Ishikawa (cell line): ENCODE measurements around the gene R3HDM2.

ENCODE experiments used
- CEBPB ChIP-seq: IDR thresholded peaks from 2 replicates; pipeline ENCODE4 v1.6.1; 2012
- EGR1 ChIP-seq: IDR thresholded peaks from 2 replicates; pipeline ENCODE4 v1.6.1; 2012
- FOXM1 ChIP-seq: IDR thresholded peaks from 2 replicates; pipeline ENCODE4 v1.6.1; 2012; ENCODE audit warnings: low read depth, borderline replicate concordance
- RAD21 ChIP-seq: IDR thresholded peaks from 2 replicates; pipeline ENCODE4 v1.6.1; 2012; ENCODE audit warnings: low read depth
- REST ChIP-seq: IDR thresholded peaks from 2 replicates; pipeline ENCODE4 v1.6.1; 2012; ENCODE audit warnings: low read depth, mild to moderate bottlenecking
- TAF1 ChIP-seq: IDR thresholded peaks from 2 replicates; pipeline ENCODE4 v1.6.1; 2012; ENCODE audit warnings: low read depth, mild to moderate bottlenecking
- USF1 ChIP-seq: IDR thresholded peaks from 2 replicates; pipeline ENCODE4 v1.6.1; 2012
- YY1 ChIP-seq: IDR thresholded peaks from 2 replicates; pipeline ENCODE4 v1.6.1; 2012; ENCODE audit warnings: low read depth

- TF ChIP-seq RAD21 (no peak), REST (no peak), FOXM1 (no peak), USF1 (no peak), EGR1 (no peak), TAF1 (no peak), CEBPB (no peak), YY1 (no peak)
Observed at GRCh38 chr12:57471661-57472060, 40.8 kb upstream of the R3HDM2 start.
